H1 (cell line): ENCODE data around the gene ADPRM. TPM values are rescaled to one million over a fixed set of nuclear protein-coding genes. Genes with fewer than 3 reads are reported as not detected.

Source experiments
- CHD7 ChIP-seq: fragments of 300-600 bp; sonication (generic); IDR thresholded peaks from 2 replicates; pipeline ENCODE4 v1.7.1; 2012; ENCODE audit warnings: low read length, moderate library complexity, mild to moderate bottlenecking, inconsistent platforms; ENCODE audit not compliant: insufficient replicate concordance
- GTF2F1 ChIP-seq: IDR thresholded peaks from 2 replicates; pipeline ENCODE4 v1.6.1; 2012; ENCODE audit warnings: low read depth, low read length, improper control_type of control experiment, borderline replicate concordance
- POLR2A ChIP-seq, 2 experiments: IDR thresholded peaks; 1 replicate in 1 of 2; 2 replicates in 1 of 2; pipeline ENCODE4 v1.6.1; 2011; ENCODE audit warnings: low read depth in 2 of 2, low read length in 2 of 2, mild to moderate bottlenecking in 2 of 2; ENCODE audit errors: control extremely low read depth in 1 of 2
- TCF12 ChIP-seq: IDR thresholded peaks from 2 replicates; pipeline ENCODE4 v1.6.1; 2011; ENCODE audit warnings: low read depth, mild to moderate bottlenecking, low read length
- polyA plus RNA-seq, 7 experiments: library from polyadenylated mRNA; depleted of rRNA in 3 of 7; stranded (reverse) in 5 of 7; unstranded in 2 of 7; fragments of >200 nt in 5 of 7; fragments of 200-250 nt in 2 of 7; gene quantifications; 1 replicate in 5 of 7; 2 replicates in 1 of 7; 4 replicates in 1 of 7; pipeline versions ENCODE4 v1.2.1 to v1.2.3, GENCODE V29; 2011 to 2013; ENCODE audit warnings: missing spikeins in 2 of 7, mixed read lengths in 2 of 7
- total RNA-seq: library from RNA; stranded (reverse); fragmentation: NEBNext Ultra II Directional; extraction: Animal tissue kit (Norgen Biotek cat#: 25700); gene quantifications from 2 replicates; pipeline ENCODE4 v1.2.1, GENCODE V29; 2021

The ADPRM gene
- total and polyA plus RNA-seq, 2 of the 8 experiments (the other 6 are each of a cell fraction or from before 2014, with no cell fraction given), result 6.7 to 7.9 TPM

- TF ChIP-seq CHD7 (no peak), POLR2A (IDR thresholded peaks at IDR 0.05; ENCODE audit: control extremely low read depth in 1 of 2, low read depth in 2 of 2, low read length in 2 of 2) (peak in 1 of 2 experiments; percentile 29; a peak in 1 of 3 replicates), GTF2F1 (no peak), TCF12 (no peak)
Observed at GRCh38 chr17:10698096-10698818, 863 bp downstream of the ADPRM start (continued).
